BJ (cell line): ENCODE measurements around the gene ANGPTL8. TPM values are rescaled to one million over a fixed set of nuclear protein-coding genes. Genes with fewer than 3 reads are reported as not detected.

Experiments
- CTCF ChIA-PET: fragments of 350-600 bp; formaldehyde crosslinking; extraction: SDS; loops from one replicate; lab custom pipeline; 2021; ENCODE audit warnings: antibody characterized with exemption, inconsistent platforms; lab: Yijun Ruan, JAX
- POLR2A ChIA-PET: fragments of 300-600 bp; sonication (Branson Sonifier 250); formaldehyde crosslinking; extraction: SDS; loops from one replicate; lab custom pipeline; 2021; ENCODE audit warnings: antibody characterized with exemption; lab: Charles Lee
- DNase-seq: peaks from one replicate; pipeline ENCODE4 v3.0.0-alpha.2; 2011; ENCODE audit warnings: low read depth
- H3K27me3 ChIP-seq: 2 replicates; pipeline ENCODE4 v1.6.0; 2011; ENCODE audit warnings: low read length; ENCODE audit not compliant: control insufficient read depth, insufficient read depth
- H3K36me3 ChIP-seq: 2 replicates; pipeline ENCODE4 v1.5.1; 2011; ENCODE audit warnings: low read length; ENCODE audit not compliant: control insufficient read depth, insufficient read depth
- H3K4me3 ChIP-seq: 2 replicates; pipeline ENCODE4 v1.5.1; 2011; ENCODE audit warnings: low read depth, mild to moderate bottlenecking, control low read depth, low read length
- polyA plus RNA-seq: library from polyadenylated mRNA; depleted of rRNA; stranded (reverse); fragments of >200 nt; gene quantifications from 2 replicates; pipeline ENCODE4 v1.2.3, GENCODE V29; 2011
- TF ChIP-seq, protein P1 (sequence below): IDR thresholded peaks from 2 replicates; pipeline ENCODE4 v1.5.1; 2011; ENCODE audit warnings: low read depth, mild to moderate bottlenecking, control low read depth, inconsistent platforms, low read length, moderate library complexity; ENCODE audit not compliant: insufficient read depth

Gene ANGPTL8
- polyA plus RNA-seq, 1 experiment = not detected

DNA sequence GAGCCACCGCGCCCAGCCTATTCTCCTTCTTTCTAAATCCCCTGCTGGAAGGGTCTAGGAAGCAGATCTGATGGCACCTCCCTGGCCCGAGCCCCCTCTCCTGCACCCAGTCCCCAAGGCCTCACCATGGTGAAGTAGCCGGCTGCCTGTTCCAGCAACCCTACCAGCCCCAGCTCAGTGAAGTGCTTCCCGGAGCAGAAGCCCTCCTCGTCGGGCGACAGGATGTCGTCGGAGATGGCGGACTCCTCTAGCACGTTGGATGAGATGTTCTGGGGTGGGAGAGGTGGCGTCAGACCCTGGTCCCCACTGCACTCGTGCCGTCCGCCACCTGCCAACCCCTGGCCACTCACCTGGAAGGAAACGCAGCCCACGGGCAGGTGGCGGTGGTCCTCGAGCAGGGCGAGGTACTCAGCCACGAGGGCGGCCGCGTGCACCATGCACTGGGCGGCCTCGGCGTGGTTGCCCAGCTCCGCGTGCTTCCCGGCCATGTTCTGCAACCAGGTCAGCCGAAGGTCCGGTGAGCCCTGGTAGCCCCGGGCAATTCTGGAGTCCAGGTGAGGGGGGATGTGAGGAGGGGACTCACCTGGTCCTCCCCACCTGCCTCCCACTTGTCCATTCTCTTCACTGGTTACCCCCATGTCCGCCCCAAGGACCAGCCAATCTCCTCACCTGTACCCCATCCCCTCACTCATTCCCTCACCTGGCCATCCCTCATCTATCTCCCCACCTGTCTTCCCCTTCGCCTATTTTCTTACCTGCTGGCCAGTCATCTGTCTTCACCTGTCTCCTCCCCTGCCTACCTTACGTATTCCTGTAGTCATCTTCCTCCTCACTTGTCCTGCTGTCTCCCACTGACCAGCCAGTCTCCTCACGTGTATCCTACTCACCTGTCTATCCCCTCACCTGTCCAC, 30.6 kb upstream of the ANGPTL8 start:
- H3K27me3 ChIP-seq = no peaks in the 10 kb centered on the region
- no peak for DNase-seq
- TF ChIP-seq, protein P1, sequence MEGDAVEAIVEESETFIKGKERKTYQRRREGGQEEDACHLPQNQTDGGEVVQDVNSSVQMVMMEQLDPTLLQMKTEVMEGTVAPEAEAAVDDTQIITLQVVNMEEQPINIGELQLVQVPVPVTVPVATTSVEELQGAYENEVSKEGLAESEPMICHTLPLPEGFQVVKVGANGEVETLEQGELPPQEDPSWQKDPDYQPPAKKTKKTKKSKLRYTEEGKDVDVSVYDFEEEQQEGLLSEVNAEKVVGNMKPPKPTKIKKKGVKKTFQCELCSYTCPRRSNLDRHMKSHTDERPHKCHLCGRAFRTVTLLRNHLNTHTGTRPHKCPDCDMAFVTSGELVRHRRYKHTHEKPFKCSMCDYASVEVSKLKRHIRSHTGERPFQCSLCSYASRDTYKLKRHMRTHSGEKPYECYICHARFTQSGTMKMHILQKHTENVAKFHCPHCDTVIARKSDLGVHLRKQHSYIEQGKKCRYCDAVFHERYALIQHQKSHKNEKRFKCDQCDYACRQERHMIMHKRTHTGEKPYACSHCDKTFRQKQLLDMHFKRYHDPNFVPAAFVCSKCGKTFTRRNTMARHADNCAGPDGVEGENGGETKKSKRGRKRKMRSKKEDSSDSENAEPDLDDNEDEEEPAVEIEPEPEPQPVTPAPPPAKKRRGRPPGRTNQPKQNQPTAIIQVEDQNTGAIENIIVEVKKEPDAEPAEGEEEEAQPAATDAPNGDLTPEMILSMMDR = no peak
- no peak overlapping the region for H3K4me3 ChIP-seq
- CTCF ChIA-PET = interaction anchor here (0.9 to 3.7 kb wide), 4 partner anchors 10 to 173 kb away, joined by 3 to 16 read pairs (median 4); no protein-coding TSS in a partner anchor
- peaks cover 11% of the 10 kb centered on the region for H3K36me3 ChIP-seq
- POLR2A ChIA-PET = no interaction called here

- CTCF ChIA-PET = no interaction called here
- Histone ChIP-seq H3K36me3 (peaks cover 13% of the 10 kb centered on the region), H3K27me3 (no peaks in the 10 kb centered on the region), H3K4me3 (no peak overlapping the region)
- DNase-seq = no peak
- POLR2A ChIA-PET = no interaction called here
- TF ChIP-seq, protein P1 = no peak
These were observed 29.4 kb upstream of the ANGPTL8 start for GRCh38 chr19:11209839-11210655.

- ChIA-PET CTCF (no interaction called here), POLR2A (no interaction called here)
- TF ChIP-seq, protein P1 = no peak
- no peak for DNase-seq
- Histone ChIP-seq H3K36me3 (peaks cover 16% of the 10 kb centered on the region), H3K4me3 (no peak overlapping the region), H3K27me3 (no peaks in the 10 kb centered on the region)
These were observed 28.8 kb upstream of the ANGPTL8 start for GRCh38 chr19:11210656-11210928.

DNA sequence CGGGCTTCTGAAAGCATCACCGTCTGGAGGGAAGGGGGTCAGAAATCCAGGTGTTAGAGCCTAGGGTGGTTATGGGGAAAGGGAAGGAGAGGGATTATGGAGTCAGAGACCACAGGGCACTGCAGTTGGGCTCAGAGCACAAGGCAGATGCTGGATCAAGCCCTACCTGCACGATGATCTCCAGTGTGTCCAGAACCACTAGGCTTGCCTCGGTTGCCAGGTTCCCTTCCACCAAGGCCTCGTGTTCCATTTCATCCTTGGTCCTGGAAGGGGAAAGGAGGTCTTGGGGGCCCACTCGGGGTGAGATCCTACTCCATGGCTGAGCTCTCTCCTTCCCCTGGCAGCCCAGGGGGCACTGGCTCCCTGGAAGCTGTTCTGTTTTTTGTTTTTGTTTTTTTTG, 25.0 kb upstream of the ANGPTL8 start:
- DNase-seq = no peak
- Histone ChIP-seq H3K4me3 (no peak overlapping the region), H3K27me3 (no peaks in the 10 kb centered on the region), H3K36me3 (peaks cover 12% of the 10 kb centered on the region)
- TF ChIP-seq, protein P1 = no peak
- ChIA-PET POLR2A (no interaction called here), CTCF (interaction anchor here (0.6 to 1.6 kb wide), 2 partner anchors 12 to 124 kb away, joined by 3 to 5 read pairs; no protein-coding TSS in a partner anchor)

DNA sequence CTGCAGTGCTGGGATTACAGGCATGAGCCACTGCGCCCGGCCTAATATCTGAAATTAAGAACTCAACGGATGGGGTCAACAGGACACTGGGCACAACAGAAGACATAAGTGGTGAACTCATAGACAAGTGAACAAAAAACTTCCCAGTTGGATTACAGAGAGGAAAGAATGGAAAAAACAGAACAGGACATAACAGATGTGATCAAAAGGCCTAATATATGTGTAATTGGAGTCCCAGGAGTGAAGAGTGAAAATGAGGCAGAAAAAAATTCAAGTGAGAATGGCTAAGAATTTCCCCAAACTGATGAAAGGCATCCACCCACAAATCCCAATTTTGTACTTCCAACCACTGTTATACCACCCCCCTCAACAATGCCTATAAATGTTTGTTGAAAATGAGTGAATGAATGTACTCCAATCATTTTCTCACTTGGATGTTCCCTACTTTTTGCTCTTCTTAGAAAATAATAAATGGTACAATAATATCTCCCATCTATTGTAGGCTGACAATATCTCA, 18.3 kb upstream of the ANGPTL8 start:
- H3K4me3 ChIP-seq = no peak overlapping the region
- H3K27me3 ChIP-seq = no peaks in the 10 kb centered on the region
- H3K36me3 ChIP-seq = peaks cover 15% of the 10 kb centered on the region
- TF ChIP-seq, protein P1 = no peak
- ChIA-PET CTCF (no interaction called here), POLR2A (no interaction called here)
- no peak for DNase-seq
